HepG2 (cell line): ENCODE measurements around the gene MGST2. TPM values are rescaled to one million over a fixed set of nuclear protein-coding genes. Genes with fewer than 3 reads are reported as not detected.

ENCODE experiments used
- CEBPB ChIP-seq: IDR thresholded peaks from 2 replicates; pipeline ENCODE4 v1.6.1; 2011; ENCODE audit warnings: low read depth, low read length, improper control_type of control experiment, borderline replicate concordance
- CEBPG ChIP-seq: IDR thresholded peaks from 2 replicates; pipeline ENCODE4 v1.6.1; 2016
- CEBPZ ChIP-seq: IDR thresholded peaks from 2 replicates; pipeline ENCODE4 v1.6.1; 2012; ENCODE audit warnings: low read length, improper control_type of control experiment
- KDM6A ChIP-seq: IDR thresholded peaks from 2 replicates; pipeline ENCODE4 v1.6.1; 2016; ENCODE audit warnings: low read depth
- MTERF4 ChIP-seq: sonication (generic); formaldehyde crosslinking; IDR thresholded peaks from 2 replicates; pipeline ENCODE4 v1.8.0; 2023; ENCODE audit warnings: mild to moderate bottlenecking, missing genetic modification reagents
- NFAT5 ChIP-seq: sonication (generic); formaldehyde crosslinking; IDR thresholded peaks from 2 replicates; pipeline ENCODE4 v1.4.0; 2020; ENCODE audit warnings: missing genetic modification reagents
- SOX5 ChIP-seq: IDR thresholded peaks from 2 replicates; pipeline ENCODE4 v1.6.1; 2016; ENCODE audit warnings: borderline replicate concordance
- U2AF1 ChIP-seq: fragments of 200-400 bp; formaldehyde crosslinking; optimal IDR thresholded peaks from 2 replicates; pipeline ENCODE3; 2017; ENCODE audit warnings: mild to moderate bottlenecking, low read depth, low read length
- ZFP36L2 ChIP-seq: sonication (generic); formaldehyde crosslinking; IDR thresholded peaks from 2 replicates; pipeline ENCODE4 v1.4.0; 2020; ENCODE audit warnings: missing genetic modification reagents
- ZNF12 ChIP-seq: sonication (generic); formaldehyde crosslinking; IDR thresholded peaks from 2 replicates; pipeline ENCODE4 v1.5.0; 2020; ENCODE audit warnings: missing genetic modification reagents
- ZNF251 ChIP-seq: sonication (generic); formaldehyde crosslinking; IDR thresholded peaks from 2 replicates; pipeline ENCODE4 v1.9.0; 2021; ENCODE audit warnings: mild to moderate bottlenecking, missing genetic modification reagents
- ZNF34 ChIP-seq: sonication (generic); formaldehyde crosslinking; IDR thresholded peaks from 2 replicates; pipeline ENCODE4 v1.4.0; 2020; ENCODE audit warnings: mild to moderate bottlenecking, missing genetic modification reagents, borderline replicate concordance
- ZNF646 ChIP-seq: sonication (generic); formaldehyde crosslinking; IDR thresholded peaks from 2 replicates; pipeline ENCODE4 v1.9.0; 2021; ENCODE audit warnings: mild to moderate bottlenecking, missing genetic modification reagents
- ZNF660 ChIP-seq: sonication (generic); formaldehyde crosslinking; IDR thresholded peaks from 2 replicates; pipeline ENCODE4 v1.5.1; 2020; ENCODE audit warnings: mild to moderate bottlenecking, low read depth, missing genetic modification reagents, borderline replicate concordance
- polyA plus RNA-seq, 8 experiments: library from polyadenylated mRNA; depleted of rRNA in 3 of 8; stranded (reverse) in 7 of 8; unstranded in 1 of 8; fragments of >200 nt; fragmentation: Illumina TruSeq in 4 of 8; extraction: Trizol in 4 of 8; gene quantifications; 2 replicates each; pipeline versions ENCODE4 v1.2.1 to v1.2.3, GENCODE V29; 2011 to 2016; ENCODE audit warnings: low read depth in 4 of 8, missing spikeins in 1 of 8, mixed read lengths in 1 of 8; ENCODE audit not compliant: insufficient read depth in 1 of 8
- total RNA-seq, 5 experiments: library from RNA; depleted of rRNA; stranded (reverse); fragments of >200 nt; fragmentation: Illumina TruSeq; extraction: Trizol; gene quantifications; 2 replicates each; pipeline ENCODE4 v1.2.3, GENCODE V29; 2016; ENCODE audit warnings: low read depth in 1 of 5

MGST2 gene
- total and polyA plus RNA-seq, 2 of the 13 experiments (the other 11 are each of a cell fraction or from before 2014, with no cell fraction given) = 205 to 416 TPM

- no peak for TF ChIP-seq MTERF4
- TF ChIP-seq ZNF34 = no peak
- no peak for TF ChIP-seq ZNF646 (CRISPR knock-in tag)
- peak; percentile 59; the same call in 1 of the 2 replicates for TF ChIP-seq ZNF12
- TF ChIP-seq KDM6A = no peak
- TF ChIP-seq CEBPZ = no peak
- peak; percentile 89 for TF ChIP-seq CEBPG (CRISPR knock-in tag)
- TF ChIP-seq NFAT5 (CRISPR knock-in tag) = no peak
- TF ChIP-seq ZNF660 (CRISPR knock-in tag) = no peak
- no peak for TF ChIP-seq U2AF1
- no peak for TF ChIP-seq ZFP36L2 (CRISPR knock-in tag)
- TF ChIP-seq ZNF251 (CRISPR knock-in tag) = no peak
- peak; percentile 91 for TF ChIP-seq CEBPB
- peak; percentile 34; the same call in 1 of the 2 replicates for TF ChIP-seq SOX5
These were observed 75.0 kb downstream of the MGST2 start (continued) for GRCh38 chr4:139740531-139741041.
